ENCODE data around the gene MRAP2. TPM values are rescaled to one million over a fixed set of nuclear protein-coding genes. Genes with fewer than 3 reads are reported as not detected.

Gene MRAP2
- total and polyA plus RNA-seq, 2 of the 13 experiments (the other 11 are each of a cell fraction or from before 2014, with no cell fraction given): 0.33 to 3.5 TPM

DNA sequence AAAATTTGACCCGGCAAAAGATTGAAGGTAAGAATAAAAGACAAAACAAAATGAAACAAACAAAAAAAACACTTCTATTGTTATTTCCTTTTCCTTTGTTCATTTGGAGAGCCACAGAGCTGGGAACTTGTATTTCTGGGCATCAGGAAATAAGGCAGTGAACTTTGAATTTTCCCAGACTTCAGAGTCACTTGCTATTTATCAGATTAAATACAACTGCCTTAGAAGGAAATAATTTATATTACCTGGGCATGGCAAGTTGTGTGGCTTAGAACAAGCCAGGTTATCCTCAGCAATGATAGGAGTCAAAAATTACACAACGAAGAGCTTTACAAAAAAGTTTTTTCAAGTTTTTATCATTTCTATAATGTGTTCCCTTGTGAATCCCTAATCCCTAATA is 20.2 kb upstream of the MRAP2 start:
- 2% methylated on average over 2 of the region's 2 CpGs for WGBS (ENCODE audit: low lambda C conversion rate)
- Histone ChIP-seq H3K4me1 (ENCODE audit: insufficient read depth, low read length) (no peaks in the 10 kb centered on the region), H2AFZ (ENCODE audit: low read length) (no peak overlapping the region), H3K36me3 (replicated peaks in 1 of 2; ENCODE audit: control insufficient read depth in 1 of 2, insufficient read depth in 2 of 2, low read length in 2 of 2) (no peaks in the 10 kb centered on the region), H3K79me2 (ENCODE audit: insufficient read depth, low read length) (no peaks in the 10 kb centered on the region), H3K9ac (ENCODE audit: insufficient read depth, low read depth, low read length) (no peak overlapping the region), H3K27ac (ENCODE audit: extremely low read length, insufficient read depth, low read length) (no peak overlapping the region), H3K4me2 (ENCODE audit: low read depth, low read length) (no peak overlapping the region), H3K4me3 (replicated peaks in 1 of 3; ENCODE audit: insufficient read depth in 1 of 3, low read depth in 2 of 3, low read length in 3 of 3) (no peak overlapping the region), H3K27me3 (ENCODE audit: control insufficient read depth in 1 of 2, insufficient read depth in 2 of 2, low read length in 2 of 2) (no peaks in the 10 kb centered on the region), H4K20me1 (ENCODE audit: insufficient read depth, low read length) (no peaks in the 10 kb centered on the region), H3K9me3 (ENCODE audit: low read length) (no peaks in the 10 kb centered on the region)
- FAIRE-seq (no peak), ATAC-seq (no peak), DNase-seq (ENCODE audit: low spot score) (no peak)
- TF ChIP-seq ZFP36 (IDR thresholded peaks at IDR 0.05; ENCODE audit: borderline replicate concordance, low read depth, low read length, partially characterized antibody): no peak
- TF ChIP-seq, protein P1, sequence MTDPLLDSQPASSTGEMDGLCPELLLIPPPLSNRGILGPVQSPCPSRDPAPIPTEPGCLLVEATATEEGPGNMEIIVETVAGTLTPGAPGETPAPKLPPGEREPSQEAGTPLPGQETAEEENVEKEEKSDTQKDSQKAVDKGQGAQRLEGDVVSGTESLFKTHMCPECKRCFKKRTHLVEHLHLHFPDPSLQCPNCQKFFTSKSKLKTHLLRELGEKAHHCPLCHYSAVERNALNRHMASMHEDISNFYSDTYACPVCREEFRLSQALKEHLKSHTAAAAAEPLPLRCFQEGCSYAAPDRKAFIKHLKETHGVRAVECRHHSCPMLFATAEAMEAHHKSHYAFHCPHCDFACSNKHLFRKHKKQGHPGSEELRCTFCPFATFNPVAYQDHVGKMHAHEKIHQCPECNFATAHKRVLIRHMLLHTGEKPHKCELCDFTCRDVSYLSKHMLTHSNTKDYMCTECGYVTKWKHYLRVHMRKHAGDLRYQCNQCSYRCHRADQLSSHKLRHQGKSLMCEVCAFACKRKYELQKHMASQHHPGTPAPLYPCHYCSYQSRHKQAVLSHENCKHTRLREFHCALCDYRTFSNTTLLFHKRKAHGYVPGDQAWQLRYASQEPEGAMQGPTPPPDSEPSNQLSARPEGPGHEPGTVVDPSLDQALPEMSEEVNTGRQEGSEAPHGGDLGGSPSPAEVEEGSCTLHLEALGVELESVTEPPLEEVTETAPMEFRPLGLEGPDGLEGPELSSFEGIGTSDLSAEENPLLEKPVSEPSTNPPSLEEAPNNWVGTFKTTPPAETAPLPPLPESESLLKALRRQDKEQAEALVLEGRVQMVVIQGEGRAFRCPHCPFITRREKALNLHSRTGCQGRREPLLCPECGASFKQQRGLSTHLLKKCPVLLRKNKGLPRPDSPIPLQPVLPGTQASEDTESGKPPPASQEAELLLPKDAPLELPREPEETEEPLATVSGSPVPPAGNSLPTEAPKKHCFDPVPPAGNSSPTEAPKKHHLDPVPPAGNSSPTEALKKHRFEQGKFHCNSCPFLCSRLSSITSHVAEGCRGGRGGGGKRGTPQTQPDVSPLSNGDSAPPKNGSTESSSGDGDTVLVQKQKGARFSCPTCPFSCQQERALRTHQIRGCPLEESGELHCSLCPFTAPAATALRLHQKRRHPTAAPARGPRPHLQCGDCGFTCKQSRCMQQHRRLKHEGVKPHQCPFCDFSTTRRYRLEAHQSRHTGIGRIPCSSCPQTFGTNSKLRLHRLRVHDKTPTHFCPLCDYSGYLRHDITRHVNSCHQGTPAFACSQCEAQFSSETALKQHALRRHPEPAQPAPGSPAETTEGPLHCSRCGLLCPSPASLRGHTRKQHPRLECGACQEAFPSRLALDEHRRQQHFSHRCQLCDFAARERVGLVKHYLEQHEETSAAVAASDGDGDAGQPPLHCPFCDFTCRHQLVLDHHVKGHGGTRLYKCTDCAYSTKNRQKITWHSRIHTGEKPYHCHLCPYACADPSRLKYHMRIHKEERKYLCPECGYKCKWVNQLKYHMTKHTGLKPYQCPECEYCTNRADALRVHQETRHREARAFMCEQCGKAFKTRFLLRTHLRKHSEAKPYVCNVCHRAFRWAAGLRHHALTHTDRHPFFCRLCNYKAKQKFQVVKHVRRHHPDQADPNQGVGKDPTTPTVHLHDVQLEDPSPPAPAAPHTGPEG (CRISPR knock-in tag; IDR thresholded peaks at IDR 0.05): no peak
- TF ChIP-seq EHMT2 (IDR thresholded peaks at IDR 0.05; ENCODE audit: borderline replicate concordance, low read depth, low read length): no peak
- TF ChIP-seq, protein P2, sequence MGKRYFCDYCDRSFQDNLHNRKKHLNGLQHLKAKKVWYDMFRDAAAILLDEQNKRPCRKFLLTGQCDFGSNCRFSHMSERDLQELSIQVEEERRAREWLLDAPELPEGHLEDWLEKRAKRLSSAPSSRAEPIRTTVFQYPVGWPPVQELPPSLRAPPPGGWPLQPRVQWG (CRISPR knock-in tag; IDR thresholded peaks at IDR 0.05; ENCODE audit: borderline replicate concordance, low read depth): no peak
- TF ChIP-seq, protein P3, sequence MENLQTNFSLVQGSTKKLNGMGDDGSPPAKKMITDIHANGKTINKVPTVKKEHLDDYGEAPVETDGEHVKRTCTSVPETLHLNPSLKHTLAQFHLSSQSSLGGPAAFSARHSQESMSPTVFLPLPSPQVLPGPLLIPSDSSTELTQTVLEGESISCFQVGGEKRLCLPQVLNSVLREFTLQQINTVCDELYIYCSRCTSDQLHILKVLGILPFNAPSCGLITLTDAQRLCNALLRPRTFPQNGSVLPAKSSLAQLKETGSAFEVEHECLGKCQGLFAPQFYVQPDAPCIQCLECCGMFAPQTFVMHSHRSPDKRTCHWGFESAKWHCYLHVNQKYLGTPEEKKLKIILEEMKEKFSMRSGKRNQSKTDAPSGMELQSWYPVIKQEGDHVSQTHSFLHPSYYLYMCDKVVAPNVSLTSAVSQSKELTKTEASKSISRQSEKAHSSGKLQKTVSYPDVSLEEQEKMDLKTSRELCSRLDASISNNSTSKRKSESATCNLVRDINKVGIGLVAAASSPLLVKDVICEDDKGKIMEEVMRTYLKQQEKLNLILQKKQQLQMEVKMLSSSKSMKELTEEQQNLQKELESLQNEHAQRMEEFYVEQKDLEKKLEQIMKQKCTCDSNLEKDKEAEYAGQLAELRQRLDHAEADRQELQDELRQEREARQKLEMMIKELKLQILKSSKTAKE (CRISPR knock-in tag; IDR thresholded peaks at IDR 0.05; ENCODE audit: borderline replicate concordance): no peak
- TF ChIP-seq CCDC6 (CRISPR knock-in tag; IDR thresholded peaks at IDR 0.05): no peak
- no peak for TF ChIP-seq POLR2A (IDR thresholded peaks at IDR 0.05; ENCODE audit: insufficient read depth in 1 of 2, low read depth in 2 of 2, low read length in 2 of 2)
- no peak for TF ChIP-seq ZMYM3 (CRISPR knock-in tag; IDR thresholded peaks at IDR 0.05)
- no peak for TF ChIP-seq ZNF616 (CRISPR knock-in tag; IDR thresholded peaks at IDR 0.05; ENCODE audit: low read depth)
- TF ChIP-seq, protein P4, sequence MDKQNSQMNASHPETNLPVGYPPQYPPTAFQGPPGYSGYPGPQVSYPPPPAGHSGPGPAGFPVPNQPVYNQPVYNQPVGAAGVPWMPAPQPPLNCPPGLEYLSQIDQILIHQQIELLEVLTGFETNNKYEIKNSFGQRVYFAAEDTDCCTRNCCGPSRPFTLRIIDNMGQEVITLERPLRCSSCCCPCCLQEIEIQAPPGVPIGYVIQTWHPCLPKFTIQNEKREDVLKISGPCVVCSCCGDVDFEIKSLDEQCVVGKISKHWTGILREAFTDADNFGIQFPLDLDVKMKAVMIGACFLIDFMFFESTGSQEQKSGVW (CRISPR knock-in tag; IDR thresholded peaks at IDR 0.05; ENCODE audit: borderline replicate concordance): no peak
- no peak for TF ChIP-seq ELF4 (CRISPR knock-in tag; IDR thresholded peaks at IDR 0.05; ENCODE audit: borderline replicate concordance)
- TF ChIP-seq ZNF296 (CRISPR knock-in tag; conservative IDR thresholded peaks at IDR 0.05): no peak
- no TSS peak for BruUV-seq (replicated peaks)
- ChIA-PET POLR2A (no interaction called here), CTCF (ENCODE audit: low intra/inter-chr PET ratio, low total read pairs) (no interaction called here)
- intact Hi-C loops (cut with micrococcal nuclease; ENCODE audit: unreplicated experiment): no loop called here
- in situ Hi-C loops (cut with HindIII; ENCODE audit: extremely low pct_ligation_motif_present, low pct_unique_long_range_greater_than_20kb): no loop called here
